H1 (cell line): ENCODE data around the gene ABTB1. TPM values are rescaled to one million over a fixed set of nuclear protein-coding genes. Genes with fewer than 3 reads are reported as not detected.

Source experiments
- CTBP2 ChIP-seq: IDR thresholded peaks from 2 replicates; pipeline ENCODE4 v1.7.0; 2011; ENCODE audit warnings: borderline replicate concordance, mild to moderate bottlenecking, moderate library complexity, mixed read lengths, low read length; ENCODE audit not compliant: insufficient read depth, insufficient read length
- FOSL1 ChIP-seq: IDR thresholded peaks from 2 replicates; pipeline ENCODE4 v1.6.1; 2011; ENCODE audit warnings: mild to moderate bottlenecking, low read depth, low read length, moderate library complexity; ENCODE audit not compliant: insufficient read depth
- SUZ12 ChIP-seq: fragments of 200-600 bp; sonication (generic); IDR thresholded peaks from 2 replicates; pipeline ENCODE4 v1.6.1; 2012; ENCODE audit warnings: mild to moderate bottlenecking, inconsistent platforms, low read length, moderate library complexity, mixed read lengths
- polyA plus RNA-seq, 7 experiments: library from polyadenylated mRNA; depleted of rRNA in 3 of 7; stranded (reverse) in 5 of 7; unstranded in 2 of 7; fragments of >200 nt in 5 of 7; fragments of 200-250 nt in 2 of 7; gene quantifications; 1 replicate in 5 of 7; 2 replicates in 1 of 7; 4 replicates in 1 of 7; pipeline versions ENCODE4 v1.2.1 to v1.2.3, GENCODE V29; 2011 to 2013; ENCODE audit warnings: missing spikeins in 2 of 7, mixed read lengths in 2 of 7
- total RNA-seq: library from RNA; stranded (reverse); fragmentation: NEBNext Ultra II Directional; extraction: Animal tissue kit (Norgen Biotek cat#: 25700); gene quantifications from 2 replicates; pipeline ENCODE4 v1.2.1, GENCODE V29; 2021
- TF ChIP-seq, protein P1 (sequence below): IDR thresholded peaks from 2 replicates; pipeline ENCODE4 v1.6.1; 2011; ENCODE audit warnings: low read length, improper control_type of control experiment

The ABTB1 gene
- total and polyA plus RNA-seq, 2 of the 8 experiments (the other 6 are each of a cell fraction or from before 2014, with no cell fraction given), result 7.1 to 9.4 TPM

GRCh38 chr3:127730171-127730570 lies 57.4 kb downstream of the ABTB1 start (continued):
- TF ChIP-seq CTBP2 (no peak), SUZ12 (no peak), FOSL1 (no peak)
- TF ChIP-seq, protein P1, sequence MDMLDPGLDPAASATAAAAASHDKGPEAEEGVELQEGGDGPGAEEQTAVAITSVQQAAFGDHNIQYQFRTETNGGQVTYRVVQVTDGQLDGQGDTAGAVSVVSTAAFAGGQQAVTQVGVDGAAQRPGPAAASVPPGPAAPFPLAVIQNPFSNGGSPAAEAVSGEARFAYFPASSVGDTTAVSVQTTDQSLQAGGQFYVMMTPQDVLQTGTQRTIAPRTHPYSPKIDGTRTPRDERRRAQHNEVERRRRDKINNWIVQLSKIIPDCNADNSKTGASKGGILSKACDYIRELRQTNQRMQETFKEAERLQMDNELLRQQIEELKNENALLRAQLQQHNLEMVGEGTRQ, result no peak

Other genes with a start within 250 kb of the ABTB1 start
- 17.9 and 18.8 TPM in 2 replicates for gene TPRA1, start 82.2 kb upstream of the ABTB1 start, total RNA-seq
- 38.5 and 40.4 TPM in 2 replicates for gene TPRA1, start 82.2 kb upstream of the ABTB1 start, polyA plus RNA-seq (2011; rRNA removed)
- 147 and 152 TPM in 2 replicates for gene MCM2, start 74.5 kb upstream of the ABTB1 start, total RNA-seq
- gene MCM2, start 74.5 kb upstream of the ABTB1 start, polyA plus RNA-seq (2011; rRNA removed), result 198 and 219 TPM in 2 replicates
- 31.4 and 31.6 TPM in 2 replicates for gene PODXL2, start 43.8 kb upstream of the ABTB1 start, total RNA-seq
- gene PODXL2, start 43.8 kb upstream of the ABTB1 start, polyA plus RNA-seq (2011; rRNA removed), result 27.6 and 32.3 TPM in 2 replicates
- gene MGLL, start 149.6 kb downstream of the ABTB1 start, total RNA-seq, result 0.34 and 0.75 TPM in 2 replicates
- gene MGLL, start 149.6 kb downstream of the ABTB1 start, polyA plus RNA-seq (2011; rRNA removed), result 0.05 and 0.24 TPM in 2 replicates
- 0.17 and 0.63 TPM in 2 replicates for gene KBTBD12, start 242.3 kb downstream of the ABTB1 start, total RNA-seq
- gene KBTBD12, start 242.3 kb downstream of the ABTB1 start, polyA plus RNA-seq (2011; rRNA removed), result 0.20 and 0.33 TPM in 2 replicates